Liver (tissue), 9 donors: Measurements from ENCODE around the gene RBM6. TPM values are rescaled to one million over a fixed set of nuclear protein-coding genes. Genes with fewer than 3 reads are reported as not detected.

Source experiments
- DNase-seq: peaks from one replicate; pipeline ENCODE4 v3.0.0-alpha.2; 2017; ENCODE audit warnings: low spot score
- H3K27ac ChIP-seq, 2 donors: one replicate each; pipeline ENCODE4 v1.7.0; 2013; ENCODE audit warnings: inconsistent platforms in 2 of 2, low read length in 2 of 2, control low read depth in 1 of 2, low read depth in 1 of 2, mild to moderate bottlenecking in 1 of 2
- H3K27me3 ChIP-seq, 4 donors: one replicate each; pipeline versions ENCODE4 v1.6.1 to v1.7.0; 2013; ENCODE audit warnings: low read length in 3 of 4, inconsistent platforms in 1 of 4, mild to moderate bottlenecking in 1 of 4, moderate library complexity in 1 of 4; ENCODE audit not compliant: control insufficient read depth in 4 of 4, insufficient read depth in 4 of 4
- H3K36me3 ChIP-seq, 4 donors: one replicate each; pipeline versions ENCODE4 v1.6.1 to v1.7.0; 2013; ENCODE audit warnings: low read length in 3 of 4, mild to moderate bottlenecking in 3 of 4, low read depth in 1 of 4, moderate library complexity in 1 of 4; ENCODE audit not compliant: control insufficient read depth in 4 of 4, insufficient read depth in 3 of 4
- H3K4me1 ChIP-seq, 4 donors: one replicate each; pipeline versions ENCODE4 v1.6.1 to v1.7.0; 2013; ENCODE audit warnings: low read length in 3 of 4, mild to moderate bottlenecking in 3 of 4, moderate library complexity in 1 of 4; ENCODE audit not compliant: control insufficient read depth in 4 of 4, insufficient read depth in 4 of 4
- H3K4me3 ChIP-seq, 3 donors: one replicate each; pipeline versions ENCODE4 v1.6.1 to v1.7.0; 2013; ENCODE audit warnings: low read length in 3 of 3, control low read depth in 1 of 3, low read depth in 1 of 3, mild to moderate bottlenecking in 1 of 3
- H3K9ac ChIP-seq, 2 donors: one replicate each; pipeline ENCODE4 v1.7.0; 2013; ENCODE audit warnings: low read length in 2 of 2, mild to moderate bottlenecking in 2 of 2, moderate library complexity in 2 of 2, control low read depth in 1 of 2, low read depth in 1 of 2
- H3K9me3 ChIP-seq, 4 donors: one replicate each; pipeline versions ENCODE4 v1.6.1 to v1.7.0; 2013; ENCODE audit warnings: low read length in 3 of 4; ENCODE audit not compliant: control insufficient read depth in 4 of 4
- EGR1 ChIP-seq, 2 donors: IDR thresholded peaks; 2 replicates each; pipeline ENCODE4 v1.6.1; 2016 to 2018; ENCODE audit warnings: antibody characterized with exemption in 2 of 2, low read depth in 2 of 2
- FOXA1 ChIP-seq: IDR thresholded peaks from 2 replicates; pipeline ENCODE4 v1.6.1; 2016; ENCODE audit warnings: antibody characterized with exemption
- FOXA2 ChIP-seq: IDR thresholded peaks from 2 replicates; pipeline ENCODE4 v1.6.1; 2016; ENCODE audit warnings: antibody characterized with exemption
- GABPA ChIP-seq, 2 donors: IDR thresholded peaks in 1 of 2; conservative IDR thresholded peaks in 1 of 2; 2 replicates each; pipeline ENCODE4 v1.6.1; 2016; ENCODE audit warnings: antibody characterized with exemption in 2 of 2, mild to moderate bottlenecking in 1 of 2, moderate library complexity in 1 of 2
- HNF4A ChIP-seq, 2 donors: conservative IDR thresholded peaks; 2 replicates each; pipeline ENCODE4 v1.6.1; 2016; ENCODE audit warnings: antibody characterized with exemption in 2 of 2, mild to moderate bottlenecking in 2 of 2
- HNF4G ChIP-seq: IDR thresholded peaks from 2 replicates; pipeline ENCODE4 v1.6.1; 2016; ENCODE audit warnings: antibody characterized with exemption
- JUND ChIP-seq, 2 donors: IDR thresholded peaks; 2 replicates each; pipeline ENCODE4 v1.6.1; 2016; ENCODE audit warnings: antibody characterized with exemption in 2 of 2
- NR2F2 ChIP-seq: IDR thresholded peaks from 2 replicates; pipeline ENCODE4 v1.6.1; 2016; ENCODE audit warnings: antibody characterized with exemption
- RAD21 ChIP-seq, 2 donors: IDR thresholded peaks; 2 replicates each; pipeline ENCODE4 v1.6.1; 2016; ENCODE audit warnings: antibody characterized with exemption in 2 of 2, mild to moderate bottlenecking in 2 of 2
- RXRA ChIP-seq, 2 donors: IDR thresholded peaks; 2 replicates each; pipeline ENCODE4 v1.6.1; 2017 to 2018; ENCODE audit warnings: antibody characterized with exemption in 2 of 2, mild to moderate bottlenecking in 1 of 2
- SP1 ChIP-seq: IDR thresholded peaks from 2 replicates; pipeline ENCODE4 v1.6.1; 2018; ENCODE audit warnings: antibody characterized with exemption, mild to moderate bottlenecking
- TAF1 ChIP-seq: conservative IDR thresholded peaks from 2 replicates; pipeline ENCODE4 v1.6.1; 2016; ENCODE audit warnings: antibody characterized with exemption, mild to moderate bottlenecking
- YY1 ChIP-seq: IDR thresholded peaks from 2 replicates; pipeline ENCODE4 v1.6.1; 2016; ENCODE audit warnings: antibody characterized with exemption, mild to moderate bottlenecking
- ZBTB33 ChIP-seq: IDR thresholded peaks from 2 replicates; pipeline ENCODE4 v1.6.1; 2016; ENCODE audit warnings: antibody characterized with exemption
- WGBS: extraction: QIAGEN DNeasy Blood & Tissue Kit; methylation state at CpG from one replicate; pipeline ENCODE4 v1.1.7; 2013; 5-methylcytosine and 5-hydroxymethylcytosine counted together
- polyA plus RNA-seq, 2 donors: library from polyadenylated mRNA; stranded (reverse) in 1 of 2; unstranded in 1 of 2; fragments of 200-250 nt in 1 of 2; fragments of >200 nt in 1 of 2; fragmentation: Nextera tagmentation in 1 of 2; extraction: Ambion mirVana in 1 of 2; gene quantifications; one replicate each; pipeline versions ENCODE4 v1.2.1 to v1.2.3, GENCODE V29; 2013 to 2015
- total RNA-seq, 2 donors: library from RNA; depleted of rRNA; stranded (reverse); fragments of >200 nt; gene quantifications; one replicate each; pipeline ENCODE4 v1.2.3, GENCODE V29; 2014
- TF ChIP-seq, protein P1 (sequence below): fragments of 150-350 bp; IDR thresholded peaks from 2 replicates; pipeline ENCODE4 v1.5.1; 2017; ENCODE audit warnings: improper control_type of control experiment, low read depth, low read length; ENCODE audit not compliant: missing input control
- TF ChIP-seq, protein P2 (sequence below): IDR thresholded peaks from 2 replicates; pipeline ENCODE4 v1.6.1; 2016; ENCODE audit warnings: antibody characterized with exemption, mild to moderate bottlenecking
- TF ChIP-seq, protein P3 (sequence below): IDR thresholded peaks from 2 replicates; pipeline ENCODE4 v1.6.1; 2016; ENCODE audit warnings: antibody characterized with exemption
- TF ChIP-seq, protein P4 (sequence below): IDR thresholded peaks from 2 replicates; pipeline ENCODE4 v1.6.1; 2016; ENCODE audit warnings: antibody characterized with exemption
- donor health status: healthy.
- donor health status: healthy.
- donor health status: healthy.
- donor health status: healthy.
- donor health status: healthy.

Gene RBM6
- total and polyA plus RNA-seq, 4 donors: 10.9 to 59.2 (median 37.5) TPM

DNA sequence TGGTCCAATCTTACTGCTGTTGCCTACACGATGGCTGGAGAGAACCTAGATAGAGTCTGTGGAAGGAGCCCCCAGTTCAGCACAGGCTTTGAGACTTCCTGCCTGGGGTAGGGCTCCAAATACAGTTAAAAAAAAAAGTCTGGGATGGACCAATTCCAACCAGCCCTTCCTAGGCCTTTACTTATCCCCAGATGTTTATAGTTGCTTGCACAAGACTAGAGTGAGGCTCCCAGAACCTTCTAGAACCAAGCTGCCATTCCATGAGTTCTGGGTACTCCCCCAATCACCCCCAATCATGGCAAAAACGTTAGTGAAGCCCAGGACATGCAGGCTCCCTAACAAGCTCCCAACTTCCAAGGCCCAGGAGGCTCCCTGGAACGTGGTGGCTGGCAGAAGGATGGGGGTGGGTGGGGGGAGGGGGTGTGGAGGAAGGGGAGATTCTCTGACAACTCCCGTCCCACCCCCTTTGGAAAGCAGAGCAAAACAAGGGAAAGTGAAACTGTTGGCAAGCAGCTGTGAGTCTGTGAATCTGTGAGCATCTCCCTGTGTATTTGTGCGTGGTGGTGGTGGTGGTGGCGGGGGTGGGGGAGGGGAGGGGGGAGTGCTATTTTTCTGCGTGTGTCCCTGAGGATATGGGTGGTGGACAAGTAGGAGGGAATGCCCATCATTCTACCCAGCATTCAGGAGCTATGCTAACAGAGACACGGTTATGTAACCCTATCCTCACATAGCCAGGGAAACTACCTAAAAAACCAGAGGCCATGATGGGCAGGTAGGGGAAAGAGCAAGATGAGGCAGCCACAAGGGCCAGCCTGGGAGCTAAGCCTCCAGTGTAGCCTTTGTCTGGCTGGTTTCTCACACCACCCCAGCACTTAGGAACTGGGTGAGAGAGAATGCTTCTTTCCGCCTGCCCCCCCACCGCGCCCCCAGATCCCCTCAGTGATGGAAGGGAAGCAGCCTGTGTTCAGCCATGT, 38.3 kb upstream of the RBM6 start:
- DNase-seq: no peak
- Histone ChIP-seq H3K4me1 (peaks cover 4 to 14% (median 6%) of the 10 kb centered on the region in 4 donors), H3K27ac (no peak overlapping the region), H3K27me3 (no peaks in the 10 kb centered on the region), H3K36me3 (no peaks in the 10 kb centered on the region), H3K4me3 (no peak overlapping the region), H3K9ac (no peak overlapping the region), H3K9me3 (no peaks in the 10 kb centered on the region)
- WGBS: 65% methylated on average over 11 of the region's 11 CpGs
- TF ChIP-seq JUND (IDR thresholded peaks at IDR 0.05) (no peak), GABPA (IDR thresholded peaks at IDR 0.05 in 1 of 2, conservative IDR thresholded peaks at IDR 0.05 in 1 of 2) (no peak), YY1 (no peak)
- TF ChIP-seq, protein P1, sequence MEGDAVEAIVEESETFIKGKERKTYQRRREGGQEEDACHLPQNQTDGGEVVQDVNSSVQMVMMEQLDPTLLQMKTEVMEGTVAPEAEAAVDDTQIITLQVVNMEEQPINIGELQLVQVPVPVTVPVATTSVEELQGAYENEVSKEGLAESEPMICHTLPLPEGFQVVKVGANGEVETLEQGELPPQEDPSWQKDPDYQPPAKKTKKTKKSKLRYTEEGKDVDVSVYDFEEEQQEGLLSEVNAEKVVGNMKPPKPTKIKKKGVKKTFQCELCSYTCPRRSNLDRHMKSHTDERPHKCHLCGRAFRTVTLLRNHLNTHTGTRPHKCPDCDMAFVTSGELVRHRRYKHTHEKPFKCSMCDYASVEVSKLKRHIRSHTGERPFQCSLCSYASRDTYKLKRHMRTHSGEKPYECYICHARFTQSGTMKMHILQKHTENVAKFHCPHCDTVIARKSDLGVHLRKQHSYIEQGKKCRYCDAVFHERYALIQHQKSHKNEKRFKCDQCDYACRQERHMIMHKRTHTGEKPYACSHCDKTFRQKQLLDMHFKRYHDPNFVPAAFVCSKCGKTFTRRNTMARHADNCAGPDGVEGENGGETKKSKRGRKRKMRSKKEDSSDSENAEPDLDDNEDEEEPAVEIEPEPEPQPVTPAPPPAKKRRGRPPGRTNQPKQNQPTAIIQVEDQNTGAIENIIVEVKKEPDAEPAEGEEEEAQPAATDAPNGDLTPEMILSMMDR: no peak

GRCh38 chr3:49902511-49903345, 37.2 kb upstream of the RBM6 start:
- H3K27me3 ChIP-seq: no peaks in the 10 kb centered on the region
- H3K27ac ChIP-seq: no peak overlapping the region
- TF ChIP-seq HNF4G (no peak), FOXA1 (no peak), JUND (IDR thresholded peaks at IDR 0.05) (no peak), ZBTB33 (no peak), GABPA (IDR thresholded peaks at IDR 0.05 in 1 of 2, conservative IDR thresholded peaks at IDR 0.05 in 1 of 2) (no peak), RAD21 (IDR thresholded peaks at IDR 0.05) (no peak), FOXA2 (no peak), SP1 (no peak), EGR1 (IDR thresholded peaks at IDR 0.05; ENCODE audit: low read depth in 2 of 2) (no peak), NR2F2 (no peak), YY1 (no peak), RXRA (IDR thresholded peaks at IDR 0.05) (no peak), HNF4A (conservative IDR thresholded peaks at IDR 0.05) (no peak), TAF1 (no peak)
- TF ChIP-seq, protein P2, sequence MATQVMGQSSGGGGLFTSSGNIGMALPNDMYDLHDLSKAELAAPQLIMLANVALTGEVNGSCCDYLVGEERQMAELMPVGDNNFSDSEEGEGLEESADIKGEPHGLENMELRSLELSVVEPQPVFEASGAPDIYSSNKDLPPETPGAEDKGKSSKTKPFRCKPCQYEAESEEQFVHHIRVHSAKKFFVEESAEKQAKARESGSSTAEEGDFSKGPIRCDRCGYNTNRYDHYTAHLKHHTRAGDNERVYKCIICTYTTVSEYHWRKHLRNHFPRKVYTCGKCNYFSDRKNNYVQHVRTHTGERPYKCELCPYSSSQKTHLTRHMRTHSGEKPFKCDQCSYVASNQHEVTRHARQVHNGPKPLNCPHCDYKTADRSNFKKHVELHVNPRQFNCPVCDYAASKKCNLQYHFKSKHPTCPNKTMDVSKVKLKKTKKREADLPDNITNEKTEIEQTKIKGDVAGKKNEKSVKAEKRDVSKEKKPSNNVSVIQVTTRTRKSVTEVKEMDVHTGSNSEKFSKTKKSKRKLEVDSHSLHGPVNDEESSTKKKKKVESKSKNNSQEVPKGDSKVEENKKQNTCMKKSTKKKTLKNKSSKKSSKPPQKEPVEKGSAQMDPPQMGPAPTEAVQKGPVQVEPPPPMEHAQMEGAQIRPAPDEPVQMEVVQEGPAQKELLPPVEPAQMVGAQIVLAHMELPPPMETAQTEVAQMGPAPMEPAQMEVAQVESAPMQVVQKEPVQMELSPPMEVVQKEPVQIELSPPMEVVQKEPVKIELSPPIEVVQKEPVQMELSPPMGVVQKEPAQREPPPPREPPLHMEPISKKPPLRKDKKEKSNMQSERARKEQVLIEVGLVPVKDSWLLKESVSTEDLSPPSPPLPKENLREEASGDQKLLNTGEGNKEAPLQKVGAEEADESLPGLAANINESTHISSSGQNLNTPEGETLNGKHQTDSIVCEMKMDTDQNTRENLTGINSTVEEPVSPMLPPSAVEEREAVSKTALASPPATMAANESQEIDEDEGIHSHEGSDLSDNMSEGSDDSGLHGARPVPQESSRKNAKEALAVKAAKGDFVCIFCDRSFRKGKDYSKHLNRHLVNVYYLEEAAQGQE: no peak
- TF ChIP-seq, protein P3, sequence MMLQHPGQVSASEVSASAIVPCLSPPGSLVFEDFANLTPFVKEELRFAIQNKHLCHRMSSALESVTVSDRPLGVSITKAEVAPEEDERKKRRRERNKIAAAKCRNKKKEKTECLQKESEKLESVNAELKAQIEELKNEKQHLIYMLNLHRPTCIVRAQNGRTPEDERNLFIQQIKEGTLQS: no peak
- TF ChIP-seq, protein P1: no peak
- TF ChIP-seq, protein P4, sequence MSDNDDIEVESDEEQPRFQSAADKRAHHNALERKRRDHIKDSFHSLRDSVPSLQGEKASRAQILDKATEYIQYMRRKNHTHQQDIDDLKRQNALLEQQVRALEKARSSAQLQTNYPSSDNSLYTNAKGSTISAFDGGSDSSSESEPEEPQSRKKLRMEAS: no peak
- no peaks in the 10 kb centered on the region for H3K9me3 ChIP-seq
- H3K4me1 ChIP-seq: peaks cover 4 to 14% (median 6%) of the 10 kb centered on the region in 4 donors
- H3K9ac ChIP-seq: no peak overlapping the region
- WGBS: 96% methylated on average over 44 of the region's 44 CpGs
- no peaks in the 10 kb centered on the region for H3K36me3 ChIP-seq
- H3K4me3 ChIP-seq: no peak overlapping the region
- DNase-seq: no peak
